OCI-LY1 (cell line): Measurements from ENCODE around the gene ADAMTS9.

Source experiments
- CTCF ChIP-seq: fragments of 200-600 bp; sonication (generic), shearing (Covaris generic); IDR thresholded peaks from 2 replicates; pipeline ENCODE4 v1.5.1; 2017; ENCODE audit warnings: mild to moderate bottlenecking, antibody characterized with exemption, low read length, moderate library complexity, mixed read lengths
- EZH2 ChIP-seq: fragments of 200-600 bp; sonication (generic), shearing (Covaris generic); IDR thresholded peaks from 2 replicates; pipeline ENCODE4 v1.8.0; 2017; ENCODE audit warnings: borderline replicate concordance, mixed run types, mild to moderate bottlenecking, antibody characterized with exemption, low read length, moderate library complexity, mixed read lengths

DNA sequence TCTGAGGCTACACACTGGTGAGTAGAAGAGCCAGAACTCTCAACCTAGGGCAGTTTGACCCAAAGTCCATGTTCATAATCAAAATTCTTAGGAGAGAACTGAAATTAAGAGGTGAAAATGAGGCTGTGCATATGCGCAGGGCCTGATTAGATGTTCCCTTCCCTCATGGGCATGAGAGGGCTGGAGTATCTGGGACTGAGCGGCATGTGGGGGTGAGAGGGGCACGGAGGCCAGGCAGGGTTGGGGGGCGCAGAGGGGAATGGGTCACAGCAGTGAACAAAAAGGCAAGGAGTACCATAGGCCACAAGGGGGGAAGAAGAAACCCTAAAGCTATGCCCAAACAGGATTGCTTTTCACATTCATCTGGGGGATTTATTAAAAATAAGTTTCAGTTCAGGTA, 31.3 kb downstream of the ADAMTS9 start:
- TF ChIP-seq CTCF (no peak), EZH2 (no peak)
